K562 (cell line): ENCODE data around the gene FAM124A. TPM values are rescaled to one million over a fixed set of nuclear protein-coding genes. Genes with fewer than 3 reads are reported as not detected.

Source experiments
- ATAC-seq: fragments of 200-7000 bp; cut with Tn5 transposase; 3 replicates; pipeline ENCODE4 v1.9.1; 2020; ENCODE audit warnings: moderate library complexity
- BruUV-seq: library from RNA; stranded (reverse); fragments of 400-500 nt; replicated peaks from 2 replicates; lab custom pipeline; 2021; lab: Mats Ljungman, UMichigan
- CTCF ChIA-PET: fragments of 300-600 bp; formaldehyde crosslinking; extraction: SDS; loops from one replicate; lab custom pipeline; 2021; ENCODE audit warnings: low intra/inter-chr PET ratio; lab: Yijun Ruan, JAX
- POLR2A ChIA-PET: fragments of 300-600, 350-650 bp; sonication (Branson Sonifier 250); formaldehyde crosslinking; extraction: SDS; loops from one replicate; lab custom pipeline; 2021; ENCODE audit warnings: antibody characterized with exemption, inconsistent platforms; lab: Yijun Ruan, JAX
- DNase-seq, 4 experiments: peaks; one replicate each; pipeline versions ENCODE4 v3.0.0 to v3.0.0-alpha.2; 2011 to 2018; ENCODE audit warnings: low spot score in 3 of 4, mixed read lengths in 3 of 4; ENCODE audit errors: extremely low read depth in 1 of 4
- FAIRE-seq: peaks from 2 replicates; lab custom pipeline; 2011; peaks lifted over from hg19 to GRCh38; lab: Jason Lieb, UNC
- H2AFZ ChIP-seq: 2 replicates; pipeline ENCODE4 v1.6.0; 2011; ENCODE audit warnings: low read depth, low read length, control low read depth, inconsistent platforms
- H3K27ac ChIP-seq: fragments of 200-600 bp; 3 replicates; pipeline ENCODE4 v1.8.0; 2011; ENCODE audit warnings: low read depth, mild to moderate bottlenecking, control low read depth, inconsistent platforms, low read length, moderate library complexity, mixed read lengths; ENCODE audit errors: extremely low read depth
- H3K27me3 ChIP-seq, 2 experiments: fragments of 300-600 bp in 1 of 2; 2 replicates in 1 of 2; 3 replicates in 1 of 2; pipeline versions ENCODE4 v1.6.0 to v1.8.0; 2011; ENCODE audit warnings: inconsistent platforms in 2 of 2, low read length in 2 of 2, mild to moderate bottlenecking in 1 of 2, mixed read lengths in 1 of 2, moderate library complexity in 1 of 2; ENCODE audit not compliant: control insufficient read depth in 2 of 2, insufficient read depth in 2 of 2
- H3K36me3 ChIP-seq: fragments of 300-600 bp; 3 replicates; pipeline ENCODE4 v1.8.0; 2011; ENCODE audit warnings: mild to moderate bottlenecking, low read length, inconsistent platforms; ENCODE audit not compliant: control insufficient read depth, insufficient read depth
- H3K4me1 ChIP-seq, 2 experiments: fragments of 200-600 bp in 1 of 2; replicated peaks in 1 of 2; 2 replicates in 1 of 2; 3 replicates in 1 of 2; pipeline versions ENCODE4 v1.5.1 to v1.8.0; 2011; ENCODE audit warnings: inconsistent platforms in 2 of 2, low read length in 2 of 2, mild to moderate bottlenecking in 1 of 2, mixed read lengths in 1 of 2, moderate library complexity in 1 of 2; ENCODE audit not compliant: control insufficient read depth in 2 of 2, insufficient read depth in 2 of 2
- H3K4me2 ChIP-seq: 2 replicates; pipeline ENCODE4 v1.6.1; 2011; ENCODE audit warnings: low read length, control low read depth, inconsistent platforms, mixed read lengths; ENCODE audit not compliant: insufficient read depth
- H3K4me3 ChIP-seq: fragments of 200-600 bp; sonication (generic), shearing (Covaris generic); 2 replicates; pipeline ENCODE4 v1.5.1; 2016; ENCODE audit warnings: control low read depth, inconsistent platforms
- H3K79me2 ChIP-seq: fragments of 200-600 bp; 3 replicates; pipeline ENCODE4 v1.8.0; 2011; ENCODE audit warnings: low read length, inconsistent platforms; ENCODE audit not compliant: control insufficient read depth, insufficient read depth
- H3K9ac ChIP-seq, 2 experiments: 2 replicates each; pipeline versions ENCODE4 v1.6.0 to v1.6.1; 2011; ENCODE audit warnings: low read depth in 2 of 2, low read length in 2 of 2, control low read depth in 1 of 2, inconsistent platforms in 1 of 2, mild to moderate bottlenecking in 1 of 2, mixed read lengths in 1 of 2; ENCODE audit not compliant: insufficient read depth in 1 of 2
- H3K9me1 ChIP-seq: one replicate; pipeline ENCODE4 v1.6.0; 2011; ENCODE audit warnings: inconsistent platforms, mild to moderate bottlenecking, low read length, moderate library complexity; ENCODE audit not compliant: control insufficient read depth, insufficient read depth
- H3K9me3 ChIP-seq: replicated peaks from 2 replicates; pipeline ENCODE4 v1.5.1; 2011; ENCODE audit warnings: low read depth, low read length, inconsistent platforms; ENCODE audit not compliant: control insufficient read depth, insufficient read depth
- H4K20me1 ChIP-seq: replicated peaks from 2 replicates; pipeline ENCODE4 v1.6.1; 2011; ENCODE audit warnings: low read length, inconsistent platforms, mixed read lengths; ENCODE audit not compliant: control insufficient read depth, insufficient read depth
- BHLHE40 ChIP-seq: IDR thresholded peaks from 2 replicates; pipeline ENCODE4 v1.6.1; 2011; ENCODE audit warnings: low read length, improper control_type of control experiment
- DNMT1 ChIP-seq: fragments of 450-650 bp; IDR thresholded peaks from 2 replicates; pipeline ENCODE4 v1.6.1; 2016; ENCODE audit warnings: antibody characterized with exemption, mild to moderate bottlenecking
- ELF2 ChIP-seq: fragments of 250-450 bp; sonication (Bioruptor Pico); IDR thresholded peaks from 2 replicates; pipeline ENCODE4 v1.5.0; 2021; ENCODE audit warnings: mild to moderate bottlenecking
- ETV1 ChIP-seq: fragments of 450-650 bp; conservative IDR thresholded peaks from 2 replicates; pipeline ENCODE4 v1.6.1; 2016; ENCODE audit warnings: missing genetic modification characterization, control low read depth, low read depth, missing compliant biosample characterization
- JUNB ChIP-seq: fragments of 450-650 bp; formaldehyde crosslinking; conservative IDR thresholded peaks from 2 replicates; pipeline ENCODE4 v1.4.0; 2020; ENCODE audit warnings: mild to moderate bottlenecking
- MTA2 ChIP-seq: fragments of 450-650 bp; IDR thresholded peaks from 2 replicates; pipeline ENCODE4 v1.6.1; 2016; ENCODE audit warnings: low read depth
- PTBP1 ChIP-seq: fragments of 200-400 bp; formaldehyde crosslinking; IDR thresholded peaks from 2 replicates; pipeline ENCODE4 v1.6.1; 2017; ENCODE audit warnings: low read depth, low read length
- ZNF830 ChIP-seq: fragments of 250-450 bp; sonication (Bioruptor Pico); IDR thresholded peaks from 2 replicates; pipeline ENCODE4 v1.5.0; 2021; ENCODE audit warnings: mild to moderate bottlenecking
- WGBS: fragments of 100-300 bp; shearing (Covaris generic); methylation state at CpG from one replicate; pipeline ENCODE4 v1.1.6; 2016; ENCODE audit warnings: low coverage, mixed read lengths; ENCODE audit not compliant: insufficient coverage; ENCODE audit errors: missing lambda C conversion rate; 5-methylcytosine and 5-hydroxymethylcytosine counted together
- in situ Hi-C: fragments of 300-500 bp; cut with MboI; formaldehyde crosslinking; loops from 4 replicates; pipeline ENCODE4 v1.15.0; 2018; ENCODE audit warnings: inconsistent platforms, mixed read lengths
- intact Hi-C: fragments of 100-400 bp; cut with micrococcal nuclease; formaldehyde crosslinking; loops from 2 replicates; pipeline ENCODE4 v1.14.2; 2022
- polyA plus RNA-seq, 8 experiments: library from polyadenylated mRNA; depleted of rRNA in 4 of 8; stranded (reverse) in 5 of 8; unstranded in 3 of 8; fragments of >200 nt; fragmentation: Nextera tagmentation in 2 of 8; fragmentation: Illumina TruSeq in 1 of 8; extraction: Ambion mirVana in 2 of 8; extraction: Trizol in 1 of 8; gene quantifications; 2 replicates each; pipeline versions ENCODE4 v1.2.1 to v1.2.3, GENCODE V29; 2011 to 2014; ENCODE audit warnings: inconsistent platforms in 1 of 8, missing spikeins in 1 of 8
- total RNA-seq, 7 experiments: library from RNA; depleted of rRNA in 6 of 7; stranded (reverse); fragments of >200 nt in 6 of 7; fragmentation: Illumina TruSeq in 2 of 7; extraction: Trizol in 2 of 7; gene quantifications; 2 replicates each; pipeline versions ENCODE4 v1.2.1 to v1.2.3, GENCODE V29; 2011 to 2021; ENCODE audit warnings: low replicate concordance in 1 of 7
- TF ChIP-seq, protein P1 (sequence below): fragments of 450-650 bp; IDR thresholded peaks from 2 replicates; pipeline ENCODE4 v1.7.1; 2018; ENCODE audit warnings: mild to moderate bottlenecking, low read depth; ENCODE audit not compliant: partially characterized antibody
- TF ChIP-seq, protein P2 (sequence below): sonication (generic); formaldehyde crosslinking; IDR thresholded peaks from 2 replicates; pipeline ENCODE4 v1.8.1; 2023; ENCODE audit warnings: missing genetic modification reagents, mild to moderate bottlenecking, borderline replicate concordance
- TF ChIP-seq, protein P3 (sequence below): fragments of 450-650 bp; IDR thresholded peaks from 2 replicates; pipeline ENCODE4 v1.6.1; 2017; ENCODE audit warnings: antibody characterized with exemption, mild to moderate bottlenecking

Gene FAM124A
- total and polyA plus RNA-seq, 9 of the 15 experiments (the other 6 are each of a cell fraction or from before 2014, with no cell fraction given): not detected

DNA sequence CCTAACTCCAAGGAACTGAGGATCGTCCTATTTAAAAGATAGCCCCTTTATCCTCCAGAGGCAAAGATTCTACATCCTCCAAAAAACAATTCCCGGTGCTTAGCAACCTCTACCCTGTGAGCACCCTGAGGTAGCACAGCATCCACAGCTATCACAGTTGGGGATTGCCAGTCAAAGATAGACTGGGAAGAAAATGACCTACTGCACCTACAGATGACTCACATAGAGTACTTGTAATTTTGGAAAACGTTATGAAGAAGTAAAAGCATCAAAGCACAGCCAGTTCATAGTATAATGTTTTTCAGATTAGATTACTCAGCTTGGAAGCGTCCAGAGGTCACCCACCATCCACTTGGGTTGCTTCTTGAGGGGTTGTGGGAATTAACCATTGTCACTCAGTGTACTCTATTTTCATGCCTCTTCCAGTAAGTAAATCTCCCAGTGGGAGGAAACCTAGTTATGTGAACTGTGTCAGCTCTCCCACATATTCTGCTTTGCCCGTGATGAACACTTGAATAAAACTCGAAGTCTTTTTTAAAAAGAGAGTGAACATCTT, 8.9 kb upstream of the FAM124A start:
- peaks cover 0 to 9% of the 10 kb centered on the region in 2 experiments; a peak in 3 of 5 replicates for H3K27me3 ChIP-seq
- no peaks in the 10 kb centered on the region for H3K4me1 ChIP-seq
- H4K20me1 ChIP-seq: no peaks in the 10 kb centered on the region
- H3K79me2 ChIP-seq: no peaks in the 10 kb centered on the region
- ATAC-seq (no peak), FAIRE-seq (no peak), DNase-seq (no peak)
- H3K9me1 ChIP-seq: no peaks in the 10 kb centered on the region
- in situ Hi-C loops (no loop called here), intact Hi-C loops (no loop called here)
- no peaks in the 10 kb centered on the region for H3K9me3 ChIP-seq
- 0% methylated on average over 6 of the region's 6 CpGs for WGBS
- CTCF ChIA-PET: no interaction called here
- H2AFZ ChIP-seq: no peak overlapping the region
- no peak overlapping the region for H3K4me3 ChIP-seq
- no TSS peak for BruUV-seq
- no peaks in the 10 kb centered on the region for H3K36me3 ChIP-seq
- POLR2A ChIA-PET: no interaction called here
- H3K9ac ChIP-seq: no peak overlapping the region
- H3K4me2 ChIP-seq: no peak overlapping the region
- H3K27ac ChIP-seq: no peak overlapping the region
- TF ChIP-seq, protein P1, sequence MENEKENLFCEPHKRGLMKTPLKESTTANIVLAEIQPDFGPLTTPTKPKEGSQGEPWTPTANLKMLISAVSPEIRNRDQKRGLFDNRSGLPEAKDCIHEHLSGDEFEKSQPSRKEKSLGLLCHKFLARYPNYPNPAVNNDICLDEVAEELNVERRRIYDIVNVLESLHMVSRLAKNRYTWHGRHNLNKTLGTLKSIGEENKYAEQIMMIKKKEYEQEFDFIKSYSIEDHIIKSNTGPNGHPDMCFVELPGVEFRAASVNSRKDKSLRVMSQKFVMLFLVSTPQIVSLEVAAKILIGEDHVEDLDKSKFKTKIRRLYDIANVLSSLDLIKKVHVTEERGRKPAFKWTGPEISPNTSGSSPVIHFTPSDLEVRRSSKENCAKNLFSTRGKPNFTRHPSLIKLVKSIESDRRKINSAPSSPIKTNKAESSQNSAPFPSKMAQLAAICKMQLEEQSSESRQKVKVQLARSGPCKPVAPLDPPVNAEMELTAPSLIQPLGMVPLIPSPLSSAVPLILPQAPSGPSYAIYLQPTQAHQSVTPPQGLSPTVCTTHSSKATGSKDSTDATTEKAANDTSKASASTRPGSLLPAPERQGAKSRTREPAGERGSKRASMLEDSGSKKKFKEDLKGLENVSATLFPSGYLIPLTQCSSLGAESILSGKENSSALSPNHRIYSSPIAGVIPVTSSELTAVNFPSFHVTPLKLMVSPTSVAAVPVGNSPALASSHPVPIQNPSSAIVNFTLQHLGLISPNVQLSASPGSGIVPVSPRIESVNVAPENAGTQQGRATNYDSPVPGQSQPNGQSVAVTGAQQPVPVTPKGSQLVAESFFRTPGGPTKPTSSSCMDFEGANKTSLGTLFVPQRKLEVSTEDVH: no peak
- TF ChIP-seq JUNB (no peak), MTA2 (no peak), ELF2 (CRISPR knock-in tag) (no peak), ETV1 (no peak), ZNF830 (CRISPR knock-in tag) (no peak), PTBP1 (no peak), DNMT1 (no peak), BHLHE40 (no peak)
- TF ChIP-seq, protein P2, sequence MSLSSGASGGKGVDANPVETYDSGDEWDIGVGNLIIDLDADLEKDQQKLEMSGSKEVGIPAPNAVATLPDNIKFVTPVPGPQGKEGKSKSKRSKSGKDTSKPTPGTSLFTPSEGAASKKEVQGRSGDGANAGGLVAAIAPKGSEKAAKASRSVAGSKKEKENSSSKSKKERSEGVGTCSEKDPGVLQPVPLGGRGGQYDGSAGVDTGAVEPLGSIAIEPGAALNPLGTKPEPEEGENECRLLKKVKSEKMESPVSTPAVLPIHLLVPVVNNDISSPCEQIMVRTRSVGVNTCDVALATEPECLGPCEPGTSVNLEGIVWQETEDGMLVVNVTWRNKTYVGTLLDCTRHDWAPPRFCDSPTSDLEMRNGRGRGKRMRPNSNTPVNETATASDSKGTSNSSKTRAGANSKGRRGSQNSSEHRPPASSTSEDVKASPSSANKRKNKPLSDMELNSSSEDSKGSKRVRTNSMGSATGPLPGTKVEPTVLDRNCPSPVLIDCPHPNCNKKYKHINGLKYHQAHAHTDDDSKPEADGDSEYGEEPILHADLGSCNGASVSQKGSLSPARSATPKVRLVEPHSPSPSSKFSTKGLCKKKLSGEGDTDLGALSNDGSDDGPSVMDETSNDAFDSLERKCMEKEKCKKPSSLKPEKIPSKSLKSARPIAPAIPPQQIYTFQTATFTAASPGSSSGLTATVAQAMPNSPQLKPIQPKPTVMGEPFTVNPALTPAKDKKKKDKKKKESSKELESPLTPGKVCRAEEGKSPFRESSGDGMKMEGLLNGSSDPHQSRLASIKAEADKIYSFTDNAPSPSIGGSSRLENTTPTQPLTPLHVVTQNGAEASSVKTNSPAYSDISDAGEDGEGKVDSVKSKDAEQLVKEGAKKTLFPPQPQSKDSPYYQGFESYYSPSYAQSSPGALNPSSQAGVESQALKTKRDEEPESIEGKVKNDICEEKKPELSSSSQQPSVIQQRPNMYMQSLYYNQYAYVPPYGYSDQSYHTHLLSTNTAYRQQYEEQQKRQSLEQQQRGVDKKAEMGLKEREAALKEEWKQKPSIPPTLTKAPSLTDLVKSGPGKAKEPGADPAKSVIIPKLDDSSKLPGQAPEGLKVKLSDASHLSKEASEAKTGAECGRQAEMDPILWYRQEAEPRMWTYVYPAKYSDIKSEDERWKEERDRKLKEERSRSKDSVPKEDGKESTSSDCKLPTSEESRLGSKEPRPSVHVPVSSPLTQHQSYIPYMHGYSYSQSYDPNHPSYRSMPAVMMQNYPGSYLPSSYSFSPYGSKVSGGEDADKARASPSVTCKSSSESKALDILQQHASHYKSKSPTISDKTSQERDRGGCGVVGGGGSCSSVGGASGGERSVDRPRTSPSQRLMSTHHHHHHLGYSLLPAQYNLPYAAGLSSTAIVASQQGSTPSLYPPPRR (CRISPR knock-in tag): no peak
- TF ChIP-seq, protein P3, sequence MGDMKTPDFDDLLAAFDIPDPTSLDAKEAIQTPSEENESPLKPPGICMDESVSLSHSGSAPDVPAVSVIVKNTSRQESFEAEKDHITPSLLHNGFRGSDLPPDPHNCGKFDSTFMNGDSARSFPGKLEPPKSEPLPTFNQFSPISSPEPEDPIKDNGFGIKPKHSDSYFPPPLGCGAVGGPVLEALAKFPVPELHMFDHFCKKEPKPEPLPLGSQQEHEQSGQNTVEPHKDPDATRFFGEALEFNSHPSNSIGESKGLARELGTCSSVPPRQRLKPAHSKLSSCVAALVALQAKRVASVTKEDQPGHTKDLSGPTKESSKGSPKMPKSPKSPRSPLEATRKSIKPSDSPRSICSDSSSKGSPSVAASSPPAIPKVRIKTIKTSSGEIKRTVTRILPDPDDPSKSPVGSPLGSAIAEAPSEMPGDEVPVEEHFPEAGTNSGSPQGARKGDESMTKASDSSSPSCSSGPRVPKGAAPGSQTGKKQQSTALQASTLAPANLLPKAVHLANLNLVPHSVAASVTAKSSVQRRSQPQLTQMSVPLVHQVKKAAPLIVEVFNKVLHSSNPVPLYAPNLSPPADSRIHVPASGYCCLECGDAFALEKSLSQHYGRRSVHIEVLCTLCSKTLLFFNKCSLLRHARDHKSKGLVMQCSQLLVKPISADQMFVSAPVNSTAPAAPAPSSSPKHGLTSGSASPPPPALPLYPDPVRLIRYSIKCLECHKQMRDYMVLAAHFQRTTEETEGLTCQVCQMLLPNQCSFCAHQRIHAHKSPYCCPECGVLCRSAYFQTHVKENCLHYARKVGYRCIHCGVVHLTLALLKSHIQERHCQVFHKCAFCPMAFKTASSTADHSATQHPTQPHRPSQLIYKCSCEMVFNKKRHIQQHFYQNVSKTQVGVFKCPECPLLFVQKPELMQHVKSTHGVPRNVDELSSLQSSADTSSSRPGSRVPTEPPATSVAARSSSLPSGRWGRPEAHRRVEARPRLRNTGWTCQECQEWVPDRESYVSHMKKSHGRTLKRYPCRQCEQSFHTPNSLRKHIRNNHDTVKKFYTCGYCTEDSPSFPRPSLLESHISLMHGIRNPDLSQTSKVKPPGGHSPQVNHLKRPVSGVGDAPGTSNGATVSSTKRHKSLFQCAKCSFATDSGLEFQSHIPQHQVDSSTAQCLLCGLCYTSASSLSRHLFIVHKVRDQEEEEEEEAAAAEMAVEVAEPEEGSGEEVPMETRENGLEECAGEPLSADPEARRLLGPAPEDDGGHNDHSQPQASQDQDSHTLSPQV: no peak
